Epithelial cell of umbilical artery (primary cell): ENCODE measurements around the gene AKR1C2. TPM values are rescaled to one million over a fixed set of nuclear protein-coding genes. Genes with fewer than 3 reads are reported as not detected.

ENCODE experiments used
- total RNA-seq: library from RNA; depleted of rRNA; stranded (reverse); fragments of >200 nt; gene quantifications from 2 replicates; pipeline ENCODE4 v1.2.3, GENCODE V29; 2014

The AKR1C2 gene
- 0.32 and 0.61 TPM in 2 replicates for total RNA-seq

GRCh38 chr10:5003127-5004029 lies at the start of gene AKR1C2:
Gene AKR1C2 (minus strand): TSS chr10:5003857. CDS start chr10:5003835, 22 bp downstream.

GRCh38 chr10:4962876-4963814 lies 40.5 kb downstream of the AKR1C2 start, which contains the start of gene AKR1C1:
Gene AKR1C1 (plus strand): TSS chr10:4963415. CDS start chr10:4963445, 30 bp downstream.

Other genes with a start within 250 kb of the AKR1C2 start
- gene AKR1E2, start 177.7 kb downstream of the AKR1C2 start, total RNA-seq: 18.8 and 26.1 TPM in 2 replicates
- 1.6 and 3.2 TPM in 2 replicates for gene AKR1C1, start 40.4 kb downstream of the AKR1C2 start, total RNA-seq
- 27.1 and 47.7 TPM in 2 replicates for gene AKR1C3, start 90.6 kb upstream of the AKR1C2 start, total RNA-seq
- gene AKR1C8, start 181.3 kb upstream of the AKR1C2 start, total RNA-seq: under 0.01 TPM in 1 of 2 replicates, not detected in the other
- gene AKR1C4, start 193.0 kb upstream of the AKR1C2 start, total RNA-seq: not detected in 2 replicates